HEK293 (cell line): ENCODE results near the gene BTBD2.
A peak's percentile ranks its signal among the peaks of the same experiment; 100 is the strongest.

Experiments
- EGR2 ChIP-seq: fragments of 450-650 bp; formaldehyde crosslinking; IDR thresholded peaks from 2 replicates; pipeline ENCODE4 v1.5.1; 2016; ENCODE audit warnings: low read depth, missing biosample characterization, missing genetic modification characterization
- GLI4 ChIP-seq: fragments of 450-650 bp; formaldehyde crosslinking; IDR thresholded peaks from 2 replicates; pipeline ENCODE4 v1.5.1; 2016; ENCODE audit warnings: missing biosample characterization, missing genetic modification characterization
- KLF8 ChIP-seq: fragments of 450-650 bp; formaldehyde crosslinking; IDR thresholded peaks from 2 replicates; pipeline ENCODE4 v1.5.1; 2016; ENCODE audit warnings: missing biosample characterization, missing genetic modification characterization
- KLF9 ChIP-seq: fragments of 450-650 bp; formaldehyde crosslinking; IDR thresholded peaks from 2 replicates; pipeline ENCODE4 v1.5.1; 2016; ENCODE audit warnings: missing biosample characterization, missing genetic modification characterization, low read depth
- PRDM4 ChIP-seq: fragments of 450-650 bp; formaldehyde crosslinking; IDR thresholded peaks from 2 replicates; pipeline ENCODE4 v1.5.1; 2017; ENCODE audit warnings: missing biosample characterization, missing genetic modification characterization
- SALL2 ChIP-seq: fragments of 450-650 bp; formaldehyde crosslinking; IDR thresholded peaks from 2 replicates; pipeline ENCODE4 v1.5.0; 2017; ENCODE audit warnings: missing biosample characterization, mild to moderate bottlenecking, missing genetic modification characterization, borderline replicate concordance
- SCRT1 ChIP-seq: fragments of 450-650 bp; formaldehyde crosslinking; IDR thresholded peaks from 2 replicates; pipeline ENCODE4 v1.5.1; 2016; ENCODE audit warnings: missing biosample characterization, missing genetic modification characterization, borderline replicate concordance
- SP3 ChIP-seq: fragments of 450-650 bp; formaldehyde crosslinking; IDR thresholded peaks from 2 replicates; pipeline ENCODE4 v1.5.1; 2016; ENCODE audit warnings: missing biosample characterization, missing genetic modification characterization
- SP7 ChIP-seq: fragments of 450-650 bp; formaldehyde crosslinking; IDR thresholded peaks from 2 replicates; pipeline ENCODE4 v1.5.1; 2016; ENCODE audit warnings: missing biosample characterization, missing genetic modification characterization
- ZBTB48 ChIP-seq: fragments of 450-650 bp; formaldehyde crosslinking; IDR thresholded peaks from 2 replicates; pipeline ENCODE4 v1.5.1; 2016; ENCODE audit warnings: missing biosample characterization, missing genetic modification characterization
- ZBTB8A ChIP-seq: fragments of 450-650 bp; formaldehyde crosslinking; IDR thresholded peaks from 2 replicates; pipeline ENCODE4 v1.5.1; 2016; ENCODE audit warnings: missing biosample characterization, missing genetic modification characterization
- ZEB2 ChIP-seq: fragments of 450-650 bp; formaldehyde crosslinking; IDR thresholded peaks from 2 replicates; pipeline ENCODE4 v1.5.1; 2016; ENCODE audit warnings: missing biosample characterization, missing genetic modification characterization
- ZFHX2 ChIP-seq: fragments of 450-650 bp; formaldehyde crosslinking; conservative IDR thresholded peaks from 2 replicates; pipeline ENCODE4 v1.5.1; 2016; ENCODE audit warnings: missing biosample characterization, missing genetic modification characterization
- ZFP69B ChIP-seq: fragments of 450-650 bp; formaldehyde crosslinking; IDR thresholded peaks from 2 replicates; pipeline ENCODE4 v1.5.1; 2016; ENCODE audit warnings: missing biosample characterization, missing genetic modification characterization
- ZNF2 ChIP-seq: fragments of 450-650 bp; formaldehyde crosslinking; IDR thresholded peaks from 2 replicates; pipeline ENCODE4 v1.5.1; 2016; ENCODE audit warnings: missing biosample characterization, missing genetic modification characterization
- ZNF324 ChIP-seq: fragments of 450-650 bp; formaldehyde crosslinking; IDR thresholded peaks from 2 replicates; pipeline ENCODE4 v1.5.1; 2016; ENCODE audit warnings: missing biosample characterization, missing genetic modification characterization
- ZNF335 ChIP-seq: fragments of 450-650 bp; formaldehyde crosslinking; conservative IDR thresholded peaks from 2 replicates; pipeline ENCODE4 v1.5.1; 2016; ENCODE audit warnings: missing biosample characterization, missing genetic modification characterization
- ZNF350 ChIP-seq: fragments of 450-650 bp; formaldehyde crosslinking; IDR thresholded peaks from 2 replicates; pipeline ENCODE4 v1.5.0; 2017; ENCODE audit warnings: missing biosample characterization, mild to moderate bottlenecking, missing genetic modification characterization
- ZNF391 ChIP-seq: fragments of 450-650 bp; formaldehyde crosslinking; IDR thresholded peaks from 2 replicates; pipeline ENCODE4 v1.5.1; 2016; ENCODE audit warnings: low read depth, missing biosample characterization, missing genetic modification characterization, borderline replicate concordance
- ZNF394 ChIP-seq: fragments of 450-650 bp; formaldehyde crosslinking; IDR thresholded peaks from 2 replicates; pipeline ENCODE4 v1.5.1; 2016; ENCODE audit warnings: missing biosample characterization, missing genetic modification characterization, mild to moderate bottlenecking, moderate library complexity, borderline replicate concordance
- ZNF404 ChIP-seq: fragments of 450-650 bp; formaldehyde crosslinking; IDR thresholded peaks from 2 replicates; pipeline ENCODE4 v1.5.1; 2017; ENCODE audit warnings: missing biosample characterization, missing genetic modification characterization
- ZNF514 ChIP-seq: fragments of 450-650 bp; formaldehyde crosslinking; IDR thresholded peaks from 2 replicates; pipeline ENCODE4 v1.5.1; 2016; ENCODE audit warnings: missing biosample characterization, missing genetic modification characterization
- ZNF629 ChIP-seq: fragments of 450-650 bp; formaldehyde crosslinking; IDR thresholded peaks from 2 replicates; pipeline ENCODE4 v1.5.1; 2017; ENCODE audit warnings: missing biosample characterization, missing genetic modification characterization
- ZNF654 ChIP-seq: fragments of 450-650 bp; formaldehyde crosslinking; IDR thresholded peaks from 2 replicates; pipeline ENCODE4 v1.5.1; 2016; ENCODE audit warnings: low read depth, missing biosample characterization, missing genetic modification characterization
- TF ChIP-seq, protein P1 (sequence below): fragments of 450-650 bp; formaldehyde crosslinking; IDR thresholded peaks from 2 replicates; pipeline ENCODE4 v1.5.1; 2016; ENCODE audit warnings: missing biosample characterization, missing genetic modification characterization
- TF ChIP-seq, protein P2 (sequence below): fragments of 450-650 bp; formaldehyde crosslinking; IDR thresholded peaks from 2 replicates; pipeline ENCODE4 v1.5.1; 2016; ENCODE audit warnings: missing biosample characterization, missing genetic modification characterization
- TF ChIP-seq, protein P3 (sequence below): fragments of 450-650 bp; formaldehyde crosslinking; IDR thresholded peaks from 2 replicates; pipeline ENCODE4 v1.5.1; 2016; ENCODE audit warnings: missing biosample characterization, missing genetic modification characterization
- TF ChIP-seq, protein P4 (sequence below): fragments of 450-650 bp; formaldehyde crosslinking; IDR thresholded peaks from 2 replicates; pipeline ENCODE4 v1.5.1; 2017; ENCODE audit warnings: missing biosample characterization, missing genetic modification characterization

BTBD2 gene

GRCh38 chr19:2061495-2062388 lies 46.2 kb upstream of the BTBD2 start (continued):
- TF ChIP-seq ZNF629 (tag by site-specific recombination), result 0 out of 2 replicates have a peak, but pooled peaks have one; percentile 23
- peak; percentile 44 for TF ChIP-seq ZBTB8A
- TF ChIP-seq PRDM4 (tag by site-specific recombination), result no peak
- no peak for TF ChIP-seq GLI4 (tag by site-specific recombination)
- no peak for TF ChIP-seq ZNF654 (tag by site-specific recombination)
- peak; percentile 57 for TF ChIP-seq ZFHX2 (tag by site-specific recombination)
- TF ChIP-seq, protein P1, sequence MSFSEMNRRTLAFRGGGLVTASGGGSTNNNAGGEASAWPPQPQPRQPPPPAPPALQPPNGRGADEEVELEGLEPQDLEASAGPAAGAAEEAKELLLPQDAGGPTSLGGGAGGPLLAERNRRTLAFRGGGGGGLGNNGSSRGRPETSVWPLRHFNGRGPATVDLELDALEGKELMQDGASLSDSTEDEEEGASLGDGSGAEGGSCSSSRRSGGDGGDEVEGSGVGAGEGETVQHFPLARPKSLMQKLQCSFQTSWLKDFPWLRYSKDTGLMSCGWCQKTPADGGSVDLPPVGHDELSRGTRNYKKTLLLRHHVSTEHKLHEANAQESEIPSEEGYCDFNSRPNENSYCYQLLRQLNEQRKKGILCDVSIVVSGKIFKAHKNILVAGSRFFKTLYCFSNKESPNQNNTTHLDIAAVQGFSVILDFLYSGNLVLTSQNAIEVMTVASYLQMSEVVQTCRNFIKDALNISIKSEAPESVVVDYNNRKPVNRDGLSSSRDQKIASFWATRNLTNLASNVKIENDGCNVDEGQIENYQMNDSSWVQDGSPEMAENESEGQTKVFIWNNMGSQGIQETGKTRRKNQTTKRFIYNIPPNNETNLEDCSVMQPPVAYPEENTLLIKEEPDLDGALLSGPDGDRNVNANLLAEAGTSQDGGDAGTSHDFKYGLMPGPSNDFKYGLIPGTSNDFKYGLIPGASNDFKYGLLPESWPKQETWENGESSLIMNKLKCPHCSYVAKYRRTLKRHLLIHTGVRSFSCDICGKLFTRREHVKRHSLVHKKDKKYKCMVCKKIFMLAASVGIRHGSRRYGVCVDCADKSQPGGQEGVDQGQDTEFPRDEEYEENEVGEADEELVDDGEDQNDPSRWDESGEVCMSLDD (tag by site-specific recombination), result peak; percentile 49
- TF ChIP-seq SP3, result peak; percentile 70; the same call in 1 of the 2 replicates
- peak; percentile 27; the same call in 1 of the 2 replicates for TF ChIP-seq EGR2 (tag by site-specific recombination)
- no peak for TF ChIP-seq SALL2
- TF ChIP-seq ZNF2 (tag by site-specific recombination), result peak; percentile 86; the same call in 1 of the 2 replicates
- TF ChIP-seq ZNF350 (tag by site-specific recombination), result no peak
- peak; percentile 30; the same call in 1 of the 2 replicates for TF ChIP-seq KLF9 (tag by site-specific recombination)
- TF ChIP-seq ZEB2, result peak; percentile 18; the same call in 1 of the 2 replicates
- TF ChIP-seq SP7 (tag by site-specific recombination), result peak; percentile 34; the same call in 1 of the 2 replicates
- TF ChIP-seq, protein P2, sequence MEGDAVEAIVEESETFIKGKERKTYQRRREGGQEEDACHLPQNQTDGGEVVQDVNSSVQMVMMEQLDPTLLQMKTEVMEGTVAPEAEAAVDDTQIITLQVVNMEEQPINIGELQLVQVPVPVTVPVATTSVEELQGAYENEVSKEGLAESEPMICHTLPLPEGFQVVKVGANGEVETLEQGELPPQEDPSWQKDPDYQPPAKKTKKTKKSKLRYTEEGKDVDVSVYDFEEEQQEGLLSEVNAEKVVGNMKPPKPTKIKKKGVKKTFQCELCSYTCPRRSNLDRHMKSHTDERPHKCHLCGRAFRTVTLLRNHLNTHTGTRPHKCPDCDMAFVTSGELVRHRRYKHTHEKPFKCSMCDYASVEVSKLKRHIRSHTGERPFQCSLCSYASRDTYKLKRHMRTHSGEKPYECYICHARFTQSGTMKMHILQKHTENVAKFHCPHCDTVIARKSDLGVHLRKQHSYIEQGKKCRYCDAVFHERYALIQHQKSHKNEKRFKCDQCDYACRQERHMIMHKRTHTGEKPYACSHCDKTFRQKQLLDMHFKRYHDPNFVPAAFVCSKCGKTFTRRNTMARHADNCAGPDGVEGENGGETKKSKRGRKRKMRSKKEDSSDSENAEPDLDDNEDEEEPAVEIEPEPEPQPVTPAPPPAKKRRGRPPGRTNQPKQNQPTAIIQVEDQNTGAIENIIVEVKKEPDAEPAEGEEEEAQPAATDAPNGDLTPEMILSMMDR (tag by site-specific recombination), result peak; percentile 64
- TF ChIP-seq ZNF514 (tag by site-specific recombination), result no peak
- TF ChIP-seq ZFP69B (tag by site-specific recombination), result 0 out of 2 replicates have a peak, but pooled peaks have one; percentile 15
- peak; percentile 21 for TF ChIP-seq KLF8 (tag by site-specific recombination)
- TF ChIP-seq ZNF324 (tag by site-specific recombination), result peak; percentile 52; the same call in 1 of the 2 replicates
- TF ChIP-seq SCRT1 (tag by site-specific recombination), result peak; percentile 15; the same call in 1 of the 2 replicates
- peak; percentile 61; the same call in 1 of the 2 replicates for TF ChIP-seq ZNF394 (tag by site-specific recombination)
- no peak for TF ChIP-seq ZNF404 (tag by site-specific recombination)
- TF ChIP-seq, protein P3, sequence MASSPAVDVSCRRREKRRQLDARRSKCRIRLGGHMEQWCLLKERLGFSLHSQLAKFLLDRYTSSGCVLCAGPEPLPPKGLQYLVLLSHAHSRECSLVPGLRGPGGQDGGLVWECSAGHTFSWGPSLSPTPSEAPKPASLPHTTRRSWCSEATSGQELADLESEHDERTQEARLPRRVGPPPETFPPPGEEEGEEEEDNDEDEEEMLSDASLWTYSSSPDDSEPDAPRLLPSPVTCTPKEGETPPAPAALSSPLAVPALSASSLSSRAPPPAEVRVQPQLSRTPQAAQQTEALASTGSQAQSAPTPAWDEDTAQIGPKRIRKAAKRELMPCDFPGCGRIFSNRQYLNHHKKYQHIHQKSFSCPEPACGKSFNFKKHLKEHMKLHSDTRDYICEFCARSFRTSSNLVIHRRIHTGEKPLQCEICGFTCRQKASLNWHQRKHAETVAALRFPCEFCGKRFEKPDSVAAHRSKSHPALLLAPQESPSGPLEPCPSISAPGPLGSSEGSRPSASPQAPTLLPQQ, result peak; percentile 40; the same call in 1 of the 2 replicates
- peak; percentile 82 for TF ChIP-seq ZNF335 (tag by site-specific recombination)
- TF ChIP-seq ZBTB48, result peak; percentile 94
- TF ChIP-seq, protein P4, sequence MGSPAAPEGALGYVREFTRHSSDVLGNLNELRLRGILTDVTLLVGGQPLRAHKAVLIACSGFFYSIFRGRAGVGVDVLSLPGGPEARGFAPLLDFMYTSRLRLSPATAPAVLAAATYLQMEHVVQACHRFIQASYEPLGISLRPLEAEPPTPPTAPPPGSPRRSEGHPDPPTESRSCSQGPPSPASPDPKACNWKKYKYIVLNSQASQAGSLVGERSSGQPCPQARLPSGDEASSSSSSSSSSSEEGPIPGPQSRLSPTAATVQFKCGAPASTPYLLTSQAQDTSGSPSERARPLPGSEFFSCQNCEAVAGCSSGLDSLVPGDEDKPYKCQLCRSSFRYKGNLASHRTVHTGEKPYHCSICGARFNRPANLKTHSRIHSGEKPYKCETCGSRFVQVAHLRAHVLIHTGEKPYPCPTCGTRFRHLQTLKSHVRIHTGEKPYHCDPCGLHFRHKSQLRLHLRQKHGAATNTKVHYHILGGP (tag by site-specific recombination), result no peak
- 0 out of 2 replicates have a peak, but pooled peaks have one; percentile 34 for TF ChIP-seq ZNF391 (tag by site-specific recombination)
